H1 (cell line): Measurements from ENCODE around the gene CDKL5. TPM values are rescaled to one million over a fixed set of nuclear protein-coding genes. Genes with fewer than 3 reads are reported as not detected.

Experiments used
- CTCF ChIA-PET: fragments of 300-600 bp; sonication (Branson Sonifier 250); formaldehyde crosslinking; loops from one replicate; lab custom pipeline; 2021; ENCODE audit not compliant: partially characterized antibody; lab: Charles Lee
- POLR2A ChIA-PET: fragments of 300-600 bp; sonication (Branson Sonifier 250); formaldehyde crosslinking; loops from one replicate; lab custom pipeline; 2021; ENCODE audit warnings: inconsistent platforms; ENCODE audit not compliant: partially characterized antibody; lab: Charles Lee
- DNase-seq, 2 experiments: peaks; one replicate each; pipeline versions ENCODE4 v3.0.0 to v3.0.0-alpha.2; 2010 to 2022; ENCODE audit warnings: low spot score in 2 of 2, low read depth in 1 of 2, mixed read lengths in 1 of 2
- FAIRE-seq: peaks from 2 replicates; lab custom pipeline; 2011; peaks lifted over from hg19 to GRCh38; lab: Jason Lieb, UNC
- H2AFZ ChIP-seq: 2 replicates; pipeline ENCODE4 v1.8.1; 2012; ENCODE audit warnings: low read length, inconsistent platforms
- H2AK5ac ChIP-seq: 2 replicates; pipeline ENCODE4 v1.6.1; 2013; ENCODE audit warnings: low read depth, low read length
- H2BK120ac ChIP-seq: replicated peaks from 2 replicates; pipeline ENCODE3; 2013; ENCODE audit warnings: low read depth, low read length, inconsistent platforms
- H2BK12ac ChIP-seq: 2 replicates; pipeline ENCODE4 v1.6.1; 2013; ENCODE audit warnings: low read depth, low read length
- H2BK15ac ChIP-seq: 2 replicates; pipeline ENCODE4 v1.6.1; 2013; ENCODE audit warnings: low read length
- H2BK20ac ChIP-seq: 2 replicates; pipeline ENCODE4 v1.6.1; 2013; ENCODE audit warnings: low read length
- H2BK5ac ChIP-seq: 2 replicates; pipeline ENCODE4 v1.6.1; 2013; ENCODE audit warnings: low read depth, low read length
- H3K14ac ChIP-seq: 2 replicates; pipeline ENCODE4 v1.6.1; 2013; ENCODE audit warnings: inconsistent platforms; ENCODE audit not compliant: insufficient read length
- H3K18ac ChIP-seq: 2 replicates; pipeline ENCODE4 v1.6.1; 2013; ENCODE audit warnings: low read length; ENCODE audit errors: extremely low read depth
- H3K23ac ChIP-seq: 2 replicates; pipeline ENCODE4 v1.6.1; 2013; ENCODE audit warnings: inconsistent platforms; ENCODE audit not compliant: insufficient read length
- H3K23me2 ChIP-seq: 2 replicates; pipeline ENCODE4 v1.6.1; 2013; ENCODE audit warnings: low read depth, low read length
- H3K27ac ChIP-seq: 2 replicates; pipeline ENCODE4 v1.6.1; 2011; ENCODE audit warnings: low read depth, low read length, inconsistent platforms
- H3K27me3 ChIP-seq, 4 experiments: replicated peaks in 1 of 4; 1 replicate in 1 of 4; 2 replicates in 3 of 4; pipeline versions ENCODE4 v1.6.1 to v1.8.1; 2011 to 2013; ENCODE audit warnings: low read length in 3 of 4, mild to moderate bottlenecking in 3 of 4, inconsistent platforms in 2 of 4, mixed read lengths in 2 of 4, moderate library complexity in 1 of 4; ENCODE audit not compliant: control insufficient read depth in 3 of 4, insufficient read depth in 3 of 4; ENCODE audit errors: extremely low read depth in 1 of 4
- H3K36me3 ChIP-seq, 4 experiments: 2 replicates each; pipeline versions ENCODE4 v1.6.1 to v1.8.1; 2011 to 2013; ENCODE audit warnings: mild to moderate bottlenecking in 4 of 4, low read length in 3 of 4, moderate library complexity in 2 of 4, control low read depth in 1 of 4, inconsistent platforms in 1 of 4; ENCODE audit not compliant: insufficient read depth in 4 of 4, control insufficient read depth in 2 of 4
- H3K4ac ChIP-seq: replicated peaks from 2 replicates; pipeline ENCODE3; 2013; ENCODE audit warnings: low read length, low read depth, mixed read lengths, inconsistent platforms; ENCODE audit not compliant: insufficient read length
- H3K4me1 ChIP-seq, 4 experiments: replicated peaks in 1 of 4; 1 replicate in 1 of 4; 2 replicates in 3 of 4; pipeline versions ENCODE4 v1.6.1 to v1.8.1; 2011 to 2013; ENCODE audit warnings: low read length in 3 of 4, inconsistent platforms in 2 of 4, mixed read lengths in 1 of 4; ENCODE audit not compliant: insufficient read depth in 4 of 4, control insufficient read depth in 3 of 4
- H3K4me2 ChIP-seq, 2 experiments: 2 replicates each; pipeline versions ENCODE4 v1.6.1 to v1.8.1; 2011 to 2013; ENCODE audit warnings: low read depth in 2 of 2, low read length in 2 of 2, control low read depth in 1 of 2, inconsistent platforms in 1 of 2, mild to moderate bottlenecking in 1 of 2; ENCODE audit not compliant: insufficient read depth in 1 of 2
- H3K4me3 ChIP-seq, 4 experiments: fragments of 200-600, 300-600 bp in 1 of 4; sonication (generic), shearing (Covaris generic), sonication (Bioruptor Twin) in 1 of 4; 2 replicates each; pipeline versions ENCODE4 v1.5.1 to v1.8.1; 2011 to 2016; ENCODE audit warnings: low read length in 4 of 4, low read depth in 3 of 4, control low read depth in 2 of 4, inconsistent platforms in 2 of 4, mild to moderate bottlenecking in 2 of 4, mixed read lengths in 1 of 4, moderate library complexity in 1 of 4; ENCODE audit not compliant: insufficient read depth in 2 of 4; ENCODE audit errors: extremely low read depth in 1 of 4
- H3K56ac ChIP-seq: replicated peaks from 2 replicates; pipeline ENCODE3; 2013; ENCODE audit warnings: low read depth, mild to moderate bottlenecking, mixed read lengths, low read length, inconsistent platforms; ENCODE audit not compliant: insufficient read length
- H3K79me1 ChIP-seq: 2 replicates; pipeline ENCODE4 v1.6.1; 2013; ENCODE audit warnings: low read depth, low read length, control low read depth
- H3K79me2 ChIP-seq, 2 experiments: 2 replicates each; pipeline versions ENCODE4 v1.6.1 to v1.8.1; 2012 to 2013; ENCODE audit warnings: low read length in 2 of 2, mild to moderate bottlenecking in 2 of 2, inconsistent platforms in 1 of 2; ENCODE audit not compliant: insufficient read depth in 2 of 2, control insufficient read depth in 1 of 2
- H3K9ac ChIP-seq, 4 experiments: replicated peaks in 1 of 4; 1 replicate in 1 of 4; 2 replicates in 3 of 4; pipeline versions ENCODE4 v1.6.1 to v1.8.1; 2011 to 2013; ENCODE audit warnings: low read depth in 3 of 4, low read length in 3 of 4, control low read depth in 2 of 4, mild to moderate bottlenecking in 2 of 4, moderate library complexity in 2 of 4, inconsistent platforms in 1 of 4; ENCODE audit errors: extremely low read depth in 1 of 4
- H3K9me3 ChIP-seq, 2 experiments: 2 replicates each; pipeline versions ENCODE4 v1.6.1 to v1.8.1; 2012 to 2013; ENCODE audit warnings: mild to moderate bottlenecking in 2 of 2, moderate library complexity in 2 of 2, control low read depth in 1 of 2, inconsistent platforms in 1 of 2, low read depth in 1 of 2, low read length in 1 of 2, mixed read lengths in 1 of 2; ENCODE audit not compliant: insufficient read depth in 2 of 2
- H4K20me1 ChIP-seq, 2 experiments: replicated peaks in 1 of 2; 2 replicates each; pipeline versions ENCODE3 to v1.8.1; 2011 to 2013; ENCODE audit warnings: inconsistent platforms in 2 of 2, low read length in 2 of 2, mild to moderate bottlenecking in 1 of 2; ENCODE audit not compliant: insufficient read depth in 2 of 2, control insufficient read depth in 1 of 2
- H4K5ac ChIP-seq: 2 replicates; pipeline ENCODE4 v1.6.1; 2013; ENCODE audit warnings: low read length, low read depth, mixed read lengths, inconsistent platforms; ENCODE audit not compliant: insufficient read length
- H4K8ac ChIP-seq: 2 replicates; pipeline ENCODE4 v1.8.0; 2013; ENCODE audit warnings: mild to moderate bottlenecking, moderate library complexity, low read length, inconsistent platforms; ENCODE audit not compliant: insufficient read depth; ENCODE audit errors: extremely low read depth
- H4K91ac ChIP-seq: replicated peaks from 2 replicates; pipeline ENCODE3; 2013; ENCODE audit warnings: low read length, mixed read lengths, inconsistent platforms; ENCODE audit not compliant: insufficient read length
- CEBPB ChIP-seq: IDR thresholded peaks from 2 replicates; pipeline ENCODE4 v1.6.1; 2012; ENCODE audit warnings: low read depth, low read length
- EP300 ChIP-seq, 2 experiments: IDR thresholded peaks; 1 replicate in 1 of 2; 2 replicates in 1 of 2; pipeline ENCODE4 v1.6.1; 2011 to 2012; ENCODE audit warnings: low read depth in 2 of 2, low read length in 2 of 2, mild to moderate bottlenecking in 2 of 2, borderline replicate concordance in 1 of 2, inconsistent platforms in 1 of 2, moderate library complexity in 1 of 2
- GABPA ChIP-seq: IDR thresholded peaks from 2 replicates; pipeline ENCODE4 v1.6.1; 2011; ENCODE audit warnings: mild to moderate bottlenecking, low read length, moderate library complexity, borderline replicate concordance; ENCODE audit not compliant: insufficient read depth
- HDAC2 ChIP-seq, 2 experiments: fragments of 300-600 bp in 1 of 2; sonication (generic) in 1 of 2; IDR thresholded peaks; 2 replicates each; pipeline ENCODE4 v1.6.1; 2011 to 2012; ENCODE audit warnings: low read depth in 2 of 2, low read length in 2 of 2, mild to moderate bottlenecking in 2 of 2, moderate library complexity in 2 of 2, borderline replicate concordance in 1 of 2, inconsistent platforms in 1 of 2
- JUND ChIP-seq: IDR thresholded peaks from 2 replicates; pipeline ENCODE4 v1.6.1; 2011; ENCODE audit warnings: mild to moderate bottlenecking, improper control_type of control experiment, low read length
- KDM1A ChIP-seq: fragments of 200-600, 300-600 bp; sonication (generic); IDR thresholded peaks from 2 replicates; pipeline ENCODE4 v1.7.1; 2016; ENCODE audit warnings: mild to moderate bottlenecking, low read length, borderline replicate concordance
- PHF8 ChIP-seq: fragments of 200-600 bp; sonication (generic); conservative IDR thresholded peaks from 2 replicates; pipeline ENCODE4 v1.7.1; 2012; ENCODE audit warnings: low read depth, mild to moderate bottlenecking, inconsistent platforms, low read length, moderate library complexity
- POLR2A ChIP-seq, 2 experiments: IDR thresholded peaks; 1 replicate in 1 of 2; 2 replicates in 1 of 2; pipeline ENCODE4 v1.6.1; 2011; ENCODE audit warnings: low read depth in 2 of 2, low read length in 2 of 2, mild to moderate bottlenecking in 2 of 2; ENCODE audit errors: control extremely low read depth in 1 of 2
- RFX5 ChIP-seq: IDR thresholded peaks from 2 replicates; pipeline ENCODE4 v1.6.1; 2011; ENCODE audit warnings: low read depth, low read length, improper control_type of control experiment, borderline replicate concordance
- SP4 ChIP-seq: IDR thresholded peaks from 2 replicates; pipeline ENCODE4 v1.6.1; 2012; ENCODE audit warnings: low read length, inconsistent platforms
- TEAD4 ChIP-seq: IDR thresholded peaks from 2 replicates; pipeline ENCODE4 v1.6.1; 2012; ENCODE audit warnings: low read depth, low read length, inconsistent platforms, mixed read lengths
- WGBS, 2 experiments: shearing (Covaris generic) in 1 of 2; methylation state at CpG; one replicate each; pipeline versions ENCODE4 v1.1.6 to v1.1.7; 2013 to 2015; ENCODE audit warnings: low lambda C conversion rate in 2 of 2, mixed read lengths in 2 of 2, inconsistent platforms in 1 of 2, low coverage in 1 of 2, missing lambda C conversion rate in 1 of 2; ENCODE audit not compliant: insufficient replicate concordance in 2 of 2, insufficient coverage in 1 of 2, insufficient read length in 1 of 2; ENCODE audit errors: extremely low coverage in 1 of 2, missing lambda C conversion rate in 1 of 2; 5-methylcytosine and 5-hydroxymethylcytosine counted together
- polyA plus RNA-seq, 7 experiments: library from polyadenylated mRNA; depleted of rRNA in 3 of 7; stranded (reverse) in 5 of 7; unstranded in 2 of 7; fragments of >200 nt in 5 of 7; fragments of 200-250 nt in 2 of 7; gene quantifications; 1 replicate in 5 of 7; 2 replicates in 1 of 7; 4 replicates in 1 of 7; pipeline versions ENCODE4 v1.2.1 to v1.2.3, GENCODE V29; 2011 to 2013; ENCODE audit warnings: missing spikeins in 2 of 7, mixed read lengths in 2 of 7
- total RNA-seq: library from RNA; stranded (reverse); fragmentation: NEBNext Ultra II Directional; extraction: Animal tissue kit (Norgen Biotek cat#: 25700); gene quantifications from 2 replicates; pipeline ENCODE4 v1.2.1, GENCODE V29; 2021
- TF ChIP-seq, protein P1 (sequence below): IDR thresholded peaks from 2 replicates; pipeline ENCODE4 v1.6.1; 2012; ENCODE audit warnings: inconsistent platforms

CDKL5 gene
- total and polyA plus RNA-seq, 2 of the 8 experiments (the other 6 are each of a cell fraction or from before 2014, with no cell fraction given) = 5.5 to 15.6 TPM

DNA sequence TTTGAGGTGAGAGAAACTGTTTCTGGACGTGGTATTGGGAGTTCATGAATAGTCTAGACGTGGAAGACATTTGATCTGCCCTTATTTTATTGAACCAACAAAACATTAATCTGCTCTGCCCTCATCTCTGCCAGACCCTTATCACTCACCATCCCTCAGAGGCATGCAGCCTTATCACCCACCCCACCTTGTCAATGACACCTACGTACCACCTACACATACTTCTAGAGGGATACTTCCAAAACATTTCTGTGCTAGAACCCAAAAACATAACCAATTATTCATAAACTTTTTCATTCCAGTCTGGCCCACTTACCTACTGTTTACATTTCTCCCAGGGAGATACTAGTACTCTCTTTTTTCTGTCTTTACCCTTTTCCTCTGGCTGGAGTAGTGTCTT is 141.3 kb downstream of the CDKL5 start (continued):
- TF ChIP-seq TEAD4 = no peak

DNA sequence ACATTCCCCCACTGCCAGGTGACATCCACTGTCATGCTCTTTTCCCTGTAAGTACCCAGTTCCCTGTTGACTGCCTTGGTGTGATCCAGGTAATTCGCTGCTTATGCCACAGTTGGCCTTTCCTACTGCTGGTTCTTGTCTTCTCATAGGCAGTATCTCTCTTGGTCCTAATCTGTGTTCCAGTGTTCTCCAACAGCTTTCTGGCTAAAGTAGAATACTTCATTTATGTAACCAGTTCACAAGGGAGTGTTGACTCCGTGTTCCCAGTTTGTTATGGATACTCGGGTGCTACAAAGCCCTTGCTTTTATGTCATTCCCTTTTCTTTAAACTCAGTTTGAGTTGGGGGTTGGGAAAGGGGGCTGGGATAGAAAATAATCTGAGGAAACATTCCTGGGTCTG is 148.1 kb downstream of the CDKL5 start:
- H2AK5ac ChIP-seq = no peak overlapping the region
- H3K56ac ChIP-seq = no peak overlapping the region
- no peak overlapping the region for H3K27ac ChIP-seq
- no peak overlapping the region for H2BK120ac ChIP-seq
- H3K79me1 ChIP-seq = no peaks in the 10 kb centered on the region
- no peak overlapping the region for H3K9ac ChIP-seq
- no peak overlapping the region for H2BK5ac ChIP-seq
- no peaks in the 10 kb centered on the region for H3K23me2 ChIP-seq
- H3K18ac ChIP-seq = no peak overlapping the region
- no peaks in the 10 kb centered on the region for H3K79me2 ChIP-seq
- H3K4me1 ChIP-seq = no peaks in the 10 kb centered on the region
- H3K27me3 ChIP-seq = no peaks in the 10 kb centered on the region
- CTCF ChIA-PET = no interaction called here
- H2BK15ac ChIP-seq = no peak overlapping the region
- no peaks in the 10 kb centered on the region for H3K9me3 ChIP-seq
- FAIRE-seq (no peak), DNase-seq (no peak)
- no peak overlapping the region for H2BK12ac ChIP-seq
- H4K20me1 ChIP-seq = no peaks in the 10 kb centered on the region
- no peaks in the 10 kb centered on the region for H3K36me3 ChIP-seq
- no peak overlapping the region for H4K5ac ChIP-seq
- H4K91ac ChIP-seq = no peak overlapping the region
- H4K8ac ChIP-seq = no peak overlapping the region; the same call in 1 of the 2 replicates
- no peak overlapping the region for H3K4me3 ChIP-seq
- POLR2A ChIA-PET = no interaction called here
- no peak overlapping the region for H2AFZ ChIP-seq
- 100% methylated on average over 1 of the region's 3 CpGs; no CpG with 5 or more reads in 1 of the 2 experiments for WGBS, 2 experiments
- H3K4ac ChIP-seq = no peak overlapping the region
- H3K14ac ChIP-seq = no peak overlapping the region
- no peak overlapping the region for H3K23ac ChIP-seq
- H2BK20ac ChIP-seq = no peak overlapping the region
- no peak overlapping the region for H3K4me2 ChIP-seq
- TF ChIP-seq GABPA (no peak), CEBPB (no peak), POLR2A (IDR thresholded peaks at IDR 0.05; ENCODE audit: control extremely low read depth in 1 of 2, low read depth in 2 of 2, low read length in 2 of 2) (no peak), EP300 (IDR thresholded peaks at IDR 0.05; ENCODE audit: borderline replicate concordance in 1 of 2, low read depth in 2 of 2, low read length in 2 of 2) (no peak), SP4 (no peak), RFX5 (no peak), KDM1A (no peak), HDAC2 (IDR thresholded peaks at IDR 0.05; ENCODE audit: borderline replicate concordance in 1 of 2, low read depth in 2 of 2, low read length in 2 of 2) (no peak), PHF8 (no peak), JUND (no peak)
- TF ChIP-seq, protein P1, sequence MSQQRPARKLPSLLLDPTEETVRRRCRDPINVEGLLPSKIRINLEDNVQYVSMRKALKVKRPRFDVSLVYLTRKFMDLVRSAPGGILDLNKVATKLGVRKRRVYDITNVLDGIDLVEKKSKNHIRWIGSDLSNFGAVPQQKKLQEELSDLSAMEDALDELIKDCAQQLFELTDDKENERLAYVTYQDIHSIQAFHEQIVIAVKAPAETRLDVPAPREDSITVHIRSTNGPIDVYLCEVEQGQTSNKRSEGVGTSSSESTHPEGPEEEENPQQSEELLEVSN = no peak
